ENCODE measurements around the gene DOC2B. TPM values are rescaled to one million over a fixed set of nuclear protein-coding genes. Genes with fewer than 3 reads are reported as not detected.
A peak's percentile ranks its signal among the peaks of the same experiment; 100 is the strongest.
"Not testable (repeated sequence)": the region's sequence is repeated elsewhere in the genome, so short reads cannot be mapped to it uniquely, and the experiment has no call there.

Gene DOC2B
- total and polyA plus RNA-seq, 7 donors, result 1.7 to 6.3 (median 3.3) TPM

GRCh38 chr17:208429-208828, 27.0 kb upstream of the DOC2B start:
- TF ChIP-seq CTCF (IDR thresholded peaks at IDR 0.05), result no peak
- 95 to 98% (median 98%) methylated on average over 4 to 8 of the region's 8 CpGs for WGBS, 3 donors

GRCh38 chr17:207775-208174, 26.3 kb upstream of the DOC2B start:
- TF ChIP-seq CTCF (IDR thresholded peaks at IDR 0.05), result no peak
- DNase-seq (no peak), ATAC-seq (no peak)
- no peaks in the 10 kb centered on the region for H3K4me1 ChIP-seq
- no peak overlapping the region for H3K27ac ChIP-seq
- peaks cover 0 to 6% (median 1%) of the 10 kb centered on the region in 3 donors for H3K27me3 ChIP-seq (ENCODE audit: insufficient read depth in 3 of 3, low read length in 2 of 3)
- H3K4me3 ChIP-seq, result no peak overlapping the region
- no peaks in the 10 kb centered on the region for H3K9me3 ChIP-seq
- H3K36me3 ChIP-seq (ENCODE audit: insufficient read depth in 1 of 2, low read depth in 1 of 2), result peaks cover 0 to 3% of the 10 kb centered on the region in 2 donors
- WGBS, 3 donors, result 61 to 74% (median 69%) methylated on average over 8 of the region's 8 CpGs
- intact Hi-C loops (cut with DNase I), result no loop called here

More at GRCh38 chr17:208429-208828, 27.0 kb upstream of the DOC2B start:
- Histone ChIP-seq H3K27ac (no peak overlapping the region), H3K27me3 (ENCODE audit: insufficient read depth in 3 of 3, low read length in 2 of 3) (peaks cover 0 to 6% (median 1%) of the 10 kb centered on the region in 3 donors), H3K4me3 (no peak overlapping the region), H3K36me3 (ENCODE audit: insufficient read depth in 1 of 2, low read depth in 1 of 2) (peaks cover 0 to 3% of the 10 kb centered on the region in 2 donors), H3K9me3 (no peaks in the 10 kb centered on the region), H3K4me1 (no peaks in the 10 kb centered on the region)
- intact Hi-C loops (cut with DNase I), result no loop called here
- DNase-seq (no peak), ATAC-seq (no peak)

- DNase-seq, result no peak
- intact Hi-C loops (cut with DNase I), result no loop called here
- Histone ChIP-seq H3K27ac (no peak overlapping the region), H3K27me3 (ENCODE audit: insufficient read depth in 3 of 3, low read length in 2 of 3) (peaks cover 0 to 6% (median 3%) of the 10 kb centered on the region in 3 donors), H3K4me1 (no peaks in the 10 kb centered on the region), H3K9me3 (no peaks in the 10 kb centered on the region), H3K36me3 (ENCODE audit: insufficient read depth in 1 of 2, low read depth in 1 of 2) (peaks cover 0 to 3% of the 10 kb centered on the region in 2 donors), H3K4me3 (no peak overlapping the region)
- no peak for TF ChIP-seq CTCF (IDR thresholded peaks at IDR 0.05)
- ATAC-seq, result no peak
- WGBS, 3 donors, result 69 to 95% (median 74%) methylated on average over 37 of the region's 37 CpGs
These were observed 25.6 kb upstream of the DOC2B start for GRCh38 chr17:206941-207560.

- H3K36me3 ChIP-seq (ENCODE audit: insufficient read depth in 1 of 2, low read depth in 1 of 2); intact Hi-C loops (cut with DNase I); H3K27me3 ChIP-seq (ENCODE audit: insufficient read depth in 3 of 3, low read length in 2 of 3); ATAC-seq; H3K27ac ChIP-seq; H3K9me3 ChIP-seq; H3K4me3 ChIP-seq; H3K4me1 ChIP-seq; DNase-seq: not testable (repeated sequence)
- 95 to 96% (median 96%) methylated on average over 27 of the region's 27 CpGs for WGBS, 3 donors
These were observed 25.0 kb upstream of the DOC2B start for GRCh38 chr17:206484-206883.

GRCh38 chr17:205817-206216, 24.4 kb upstream of the DOC2B start:
- no peak for TF ChIP-seq CTCF (IDR thresholded peaks at IDR 0.05)
- intact Hi-C loops (cut with DNase I), result no loop called here
- Histone ChIP-seq H3K4me3 (no peak overlapping the region), H3K9me3 (no peaks in the 10 kb centered on the region), H3K36me3 (ENCODE audit: insufficient read depth in 1 of 2, low read depth in 1 of 2) (no peaks in the 10 kb centered on the region), H3K4me1 (no peaks in the 10 kb centered on the region), H3K27ac (no peak overlapping the region), H3K27me3 (ENCODE audit: insufficient read depth in 3 of 3, low read length in 2 of 3) (peaks cover 0 to 6% (median 4%) of the 10 kb centered on the region in 3 donors)
- WGBS, 3 donors, result 55 to 62% (median 62%) methylated on average over 6 of the region's 6 CpGs
- DNase-seq (peak in 1 of 2 donors; percentile 11), ATAC-seq (no peak)
